Astrocyte (in vitro differentiated cells and primary cell): ENCODE results near the gene DRD1.

ENCODE experiments used
- CTCF ChIP-seq: IDR thresholded peaks from 2 replicates; pipeline ENCODE4 v1.5.1; 2011; ENCODE audit warnings: low read depth, mild to moderate bottlenecking, inconsistent platforms, low read length, moderate library complexity; ENCODE audit not compliant: insufficient read depth
- EZH2 ChIP-seq: IDR thresholded peaks from 2 replicates; pipeline ENCODE4 v1.6.1; 2012; ENCODE audit warnings: mild to moderate bottlenecking, low read length, inconsistent platforms; ENCODE audit not compliant: insufficient read depth

- TF ChIP-seq CTCF (no peak), EZH2 (no peak)
Observed at GRCh38 chr5:175460552-175460951, 16.6 kb upstream of the DRD1 start.
